CD4-positive, alpha-beta T cell treated with Interleukin-21 for 1 hour (primary cell): ENCODE measurements around the gene SKAP2.

Experiments used
- DNase-seq: peaks from one replicate; pipeline ENCODE4 v3.0.0-alpha.2; 2020

Gene SKAP2

GRCh38 chr7:26659121-26659520, 205.3 kb downstream of the SKAP2 start:
- DNase-seq = no peak

DNA sequence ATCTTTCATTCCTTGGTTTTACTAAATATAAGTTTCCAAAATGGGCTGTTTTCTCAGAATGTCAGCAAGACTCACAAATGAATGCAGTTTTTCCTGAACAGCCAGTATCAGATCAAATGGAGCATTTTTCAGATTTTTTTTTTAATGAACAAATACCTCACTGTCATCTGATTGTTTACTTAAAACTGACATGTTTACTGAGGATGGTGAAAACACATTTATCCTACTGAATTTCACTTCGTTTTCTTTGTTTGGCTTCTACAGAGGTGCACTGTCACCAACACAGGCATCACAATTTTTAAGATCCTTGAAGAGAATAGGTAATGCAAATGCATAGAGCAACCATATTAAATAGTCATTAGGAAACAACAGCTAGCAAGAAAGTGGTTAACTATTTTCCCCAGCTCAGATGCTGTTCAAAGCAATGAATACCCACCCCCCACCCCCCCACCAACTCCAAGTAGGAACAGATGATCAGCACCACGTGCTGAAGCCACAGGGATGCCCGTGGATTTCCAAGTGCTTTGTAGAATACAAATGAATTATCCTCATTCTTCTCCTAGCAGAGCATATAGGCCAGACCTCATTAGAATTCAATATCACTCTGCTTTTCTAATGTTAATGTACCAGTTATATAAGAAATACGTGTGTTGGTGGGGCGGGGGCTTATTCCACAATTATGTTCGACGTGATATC, 205.9 kb downstream of the SKAP2 start:
- no peak for DNase-seq

- DNase-seq = no peak
Measured at GRCh38 chr7:26657686-26658388, 206.6 kb downstream of the SKAP2 start.

GRCh38 chr7:26657206-26657641, 207.2 kb downstream of the SKAP2 start:
- no peak for DNase-seq

- DNase-seq = no peak
Measured at GRCh38 chr7:26656735-26657134, 207.7 kb downstream of the SKAP2 start.

DNA sequence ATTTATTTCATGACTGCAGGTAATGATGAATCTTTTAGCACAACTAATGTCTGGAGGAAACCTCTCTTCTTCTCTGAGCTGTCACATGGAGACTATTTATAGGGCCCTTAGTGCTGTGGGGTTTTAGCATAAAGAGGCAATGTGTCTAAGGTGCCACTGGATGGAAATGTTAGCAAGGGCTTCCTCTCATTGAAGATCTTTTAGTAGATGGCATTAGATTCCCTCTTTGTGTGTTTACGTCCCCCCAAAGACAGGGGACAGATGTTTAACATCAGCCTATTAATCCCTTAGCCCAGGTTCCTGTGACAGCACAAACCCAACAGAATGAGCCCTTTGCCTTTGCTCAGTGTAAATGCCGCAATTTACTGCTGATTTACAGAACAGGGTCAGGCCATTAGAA, 208.6 kb downstream of the SKAP2 start:
- DNase-seq = no peak

- no peak for DNase-seq
Measured at GRCh38 chr7:26653430-26654399, 210.7 kb downstream of the SKAP2 start.

- DNase-seq = no peak
Measured at GRCh38 chr7:26652401-26653100, 211.8 kb downstream of the SKAP2 start.

- no peak for DNase-seq
Measured at GRCh38 chr7:26650103-26650502, 214.3 kb downstream of the SKAP2 start.

DNA sequence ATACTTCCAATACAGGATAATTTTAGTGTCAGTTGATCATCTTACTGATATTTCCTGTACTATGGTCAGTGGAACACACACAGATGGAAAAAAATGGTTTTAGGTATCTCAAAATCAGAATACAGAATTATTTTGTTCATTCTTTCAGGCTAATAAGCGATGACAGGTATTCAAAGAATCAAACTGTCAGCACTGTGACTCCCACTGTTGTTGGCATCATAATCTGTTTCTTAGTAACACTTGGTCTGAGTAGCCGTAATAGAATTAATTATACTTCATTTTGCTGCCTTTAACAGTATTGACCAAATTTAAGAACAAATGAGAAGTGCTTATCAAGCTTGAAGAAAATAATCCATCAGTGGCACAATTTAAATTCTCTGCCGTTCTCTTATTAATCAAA, 215.0 kb downstream of the SKAP2 start:
- DNase-seq = no peak

DNA sequence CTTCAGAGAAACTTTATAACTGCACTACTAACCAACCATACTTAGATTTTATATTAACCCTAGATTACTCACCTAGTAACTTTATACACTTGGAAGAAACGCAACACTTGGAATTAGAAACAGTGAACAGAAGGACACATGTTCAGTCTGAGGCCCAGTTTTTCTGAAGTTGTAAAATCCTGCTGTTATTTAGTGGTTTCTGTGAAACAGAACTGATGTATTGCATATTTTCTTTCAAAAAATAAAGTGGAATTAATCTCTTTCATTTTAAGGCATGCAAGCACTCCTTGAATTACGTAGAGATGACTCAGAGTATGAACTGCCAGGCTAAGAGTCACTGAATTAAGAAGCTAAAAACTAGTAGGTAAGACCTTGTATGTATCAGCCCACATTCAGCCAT, 215.8 kb downstream of the SKAP2 start:
- no peak for DNase-seq

- no peak for DNase-seq
Measured at GRCh38 chr7:26646336-26647048, 217.9 kb downstream of the SKAP2 start.

- DNase-seq = no peak
Measured at GRCh38 chr7:26645121-26645520, 219.3 kb downstream of the SKAP2 start.

- DNase-seq = no peak
Measured at GRCh38 chr7:26642416-26642815, 222.0 kb downstream of the SKAP2 start.

DNA sequence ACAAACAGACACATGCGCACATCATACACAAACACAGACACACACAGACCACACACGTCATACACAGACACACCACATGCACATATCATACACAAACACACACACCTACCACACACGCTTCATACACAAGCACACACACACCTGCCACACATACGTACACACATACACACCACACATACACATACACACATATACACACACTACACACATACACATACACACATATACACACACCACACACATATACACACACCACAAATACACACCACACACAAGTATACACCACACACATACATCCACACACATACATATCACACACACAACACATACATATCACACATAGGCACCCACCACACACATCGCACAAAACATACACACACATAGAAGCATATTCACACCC, 224.7 kb downstream of the SKAP2 start:
- no peak for DNase-seq

- no peak for DNase-seq
Measured at GRCh38 chr7:26639111-26639510, 225.3 kb downstream of the SKAP2 start.

DNA sequence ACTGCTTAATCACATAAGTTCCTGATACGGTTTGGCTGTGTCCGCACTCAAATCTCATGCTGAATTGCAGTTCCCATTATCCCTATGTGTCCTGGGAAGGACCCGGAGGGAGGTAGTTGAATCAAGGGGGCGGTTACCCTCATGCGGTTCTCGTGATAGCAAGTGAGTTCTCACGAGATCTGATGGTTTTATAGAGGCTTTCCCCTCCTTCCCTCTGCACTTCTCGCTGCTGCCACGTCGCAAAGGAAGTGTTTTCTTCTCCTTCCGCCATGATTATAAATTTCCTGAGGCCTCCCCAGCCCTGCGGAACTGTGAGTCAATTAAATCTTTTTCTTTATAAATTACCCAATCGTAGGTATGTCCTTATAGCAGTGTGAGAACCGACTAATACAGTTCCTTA, 226.2 kb downstream of the SKAP2 start:
- DNase-seq = no peak

DNA sequence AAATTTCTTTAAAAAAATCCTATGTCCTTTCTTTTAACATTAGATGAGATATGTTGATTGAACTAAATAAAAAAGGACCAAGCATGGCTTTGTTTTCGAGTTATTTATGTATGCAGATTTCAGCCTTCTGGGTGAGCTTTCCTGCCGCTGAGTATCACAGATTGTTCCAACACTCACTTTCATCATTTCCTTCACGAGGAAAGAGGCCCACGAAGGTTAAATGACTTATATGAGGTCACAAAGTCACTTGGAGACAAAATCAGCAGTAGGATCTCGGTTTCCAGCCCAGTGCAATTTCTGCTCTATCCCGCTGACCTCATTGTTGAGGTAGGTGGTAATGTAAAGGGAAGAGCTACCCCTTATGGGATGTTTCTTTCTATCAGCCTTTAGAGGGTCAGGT, 226.8 kb downstream of the SKAP2 start:
- DNase-seq = no peak

DNA sequence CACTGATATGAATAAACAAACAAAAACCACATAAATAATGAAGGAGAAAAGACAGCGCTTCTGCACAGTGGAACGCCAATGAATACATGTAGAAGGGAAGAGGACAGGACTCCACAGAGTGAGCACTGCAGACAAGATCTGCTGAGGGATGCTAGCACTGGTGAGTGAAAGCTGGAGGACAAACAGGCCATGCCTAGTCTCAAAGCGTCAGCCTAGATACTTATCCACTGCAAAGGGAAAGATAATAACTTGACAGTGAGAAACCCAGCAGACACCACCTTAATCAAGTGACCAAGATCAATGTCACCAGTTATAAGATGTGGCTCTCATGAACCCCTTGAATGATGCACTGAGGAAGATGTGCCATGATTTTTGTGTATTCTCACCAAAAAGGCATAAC, 227.6 kb downstream of the SKAP2 start:
- DNase-seq = no peak

DNA sequence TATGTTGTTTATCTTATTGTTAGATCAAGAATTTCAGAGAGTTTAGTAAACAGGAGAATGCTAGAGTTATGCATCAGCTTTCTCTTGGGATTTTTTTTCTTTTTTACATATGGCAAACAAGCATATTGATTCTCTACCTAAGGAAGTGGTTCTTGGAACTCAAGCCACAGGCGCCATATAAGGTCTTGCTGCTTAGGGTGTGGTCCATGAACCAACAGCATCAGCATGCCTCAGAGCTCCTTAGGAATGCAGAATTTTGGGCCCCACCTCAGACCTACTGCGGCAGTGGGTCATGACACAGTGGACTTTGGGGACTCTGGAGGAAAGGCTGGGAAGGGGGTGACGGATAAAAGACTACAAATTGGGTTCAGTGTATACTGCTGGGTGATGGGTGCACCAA, 230.8 kb downstream of the SKAP2 start:
- no peak for DNase-seq

DNA sequence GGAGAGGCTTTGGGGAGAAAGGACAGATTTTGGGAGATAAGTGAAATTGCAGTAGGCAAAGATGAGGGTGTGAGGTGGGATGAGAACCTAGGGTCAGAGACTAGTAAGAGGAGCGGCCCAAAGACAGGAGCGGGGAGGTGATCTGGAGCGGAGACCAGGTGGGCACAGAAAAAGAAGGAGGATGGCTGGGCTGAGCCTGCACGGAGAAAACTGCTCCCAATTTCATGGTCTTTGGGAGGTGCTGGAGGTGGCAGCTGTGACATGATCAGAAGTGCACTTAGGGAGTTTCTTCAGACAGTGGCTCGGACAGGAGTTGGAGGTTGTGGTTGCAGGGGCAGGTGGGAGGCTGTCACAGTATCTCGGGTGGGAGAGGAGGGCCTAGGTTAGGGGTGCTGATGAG, 232.8 kb downstream of the SKAP2 start:
- no peak for DNase-seq

- no peak for DNase-seq
Measured at GRCh38 chr7:26630941-26631580, 233.3 kb downstream of the SKAP2 start.
